Transverse colon (tissue), 4 donors: ENCODE measurements around the gene LNX2. TPM values are rescaled to one million over a fixed set of nuclear protein-coding genes. Genes with fewer than 3 reads are reported as not detected.
A peak's percentile ranks its signal among the peaks of the same experiment; 100 is the strongest.

Experiments
- DNase-seq: peaks from one replicate; pipeline ENCODE4 v3.0.0-alpha.2; 2019
- H3K27ac ChIP-seq, 4 donors: fragments of 200-600 bp; sonication (generic); 2 replicates each; pipeline ENCODE4 v1.5.1; 2016 to 2018; ENCODE audit warnings: inconsistent platforms in 4 of 4
- H3K27me3 ChIP-seq: fragments of 200-600 bp; sonication (generic); 2 replicates; pipeline ENCODE4 v1.5.1; 2017; ENCODE audit warnings: inconsistent platforms
- H3K36me3 ChIP-seq, 4 donors: fragments of 200-600 bp; sonication (generic); 2 replicates each; pipeline ENCODE4 v1.5.1; 2017 to 2019; ENCODE audit warnings: inconsistent platforms in 4 of 4
- H3K4me1 ChIP-seq, 4 donors: fragments of 200-600 bp; sonication (generic); 2 replicates each; pipeline ENCODE4 v1.5.1; 2017 to 2020; ENCODE audit warnings: inconsistent platforms in 4 of 4
- H3K4me3 ChIP-seq, 4 donors: fragments of 200-600 bp; sonication (generic); 1 replicate in 1 of 4; 2 replicates in 3 of 4; pipeline versions ENCODE4 v1.5.1 to v1.6.1; 2017 to 2019; ENCODE audit warnings: inconsistent platforms in 4 of 4
- H3K9me3 ChIP-seq, 2 donors: fragments of 200-600 bp; sonication (generic); 2 replicates each; pipeline ENCODE4 v1.5.1; 2017 to 2019; ENCODE audit warnings: inconsistent platforms in 2 of 2
- EP300 ChIP-seq: sonication (generic); formaldehyde crosslinking; IDR thresholded peaks from one replicate; pipeline ENCODE4 v1.6.1; 2017; ENCODE audit warnings: antibody characterized with exemption, low read depth
- POLR2A ChIP-seq: fragments of 450-650 bp; IDR thresholded peaks from one replicate; pipeline ENCODE4 v1.6.1; 2016; ENCODE audit warnings: antibody characterized with exemption, mild to moderate bottlenecking, moderate library complexity
- POLR2AphosphoS5 ChIP-seq, 3 donors: sonication (generic); formaldehyde crosslinking; IDR thresholded peaks; one replicate each; pipeline ENCODE4 v1.6.1; 2016; ENCODE audit warnings: antibody characterized with exemption in 3 of 3
- WGBS, 2 donors: methylation state at CpG; one replicate each; pipeline ENCODE4 v1.1.5; 2018; ENCODE audit warnings: low coverage in 1 of 2; 5-methylcytosine and 5-hydroxymethylcytosine counted together
- in situ Hi-C, 4 donors: fragments of 200-750 bp; cut with MboI; loops; one replicate each; pipeline versions ENCODE4 v1.15.0 to v1.15.1; 2017; ENCODE audit warnings: low sequenced_read_pairs in 3 of 4, low pct_ligation_motif_present in 1 of 4, low pct_unique_long_range_greater_than_20kb in 1 of 4
- intact Hi-C: fragments of 100-400 bp; cut with DNase I; formaldehyde crosslinking; loops from one replicate; pipeline ENCODE4 v1.15.1; 2023; ENCODE audit warnings: low total_unique reads
- total RNA-seq, 4 donors: library from RNA; depleted of rRNA; stranded (reverse); fragments of >200 nt; gene quantifications; one replicate each; pipeline ENCODE4 v1.1.0, GENCODE V29; 2016
- TF ChIP-seq, protein P1 (sequence below), 5 experiments: fragments of 200-600 bp in 3 of 5; fragments of 450-650 bp in 2 of 5; sonication (generic) in 3 of 5; IDR thresholded peaks; 1 replicate in 2 of 5; 2 replicates in 3 of 5; pipeline ENCODE4 v1.5.1; 2016 to 2017; ENCODE audit warnings: antibody characterized with exemption in 5 of 5, inconsistent platforms in 3 of 5, mild to moderate bottlenecking in 2 of 5, moderate library complexity in 1 of 5

LNX2 gene
- total RNA-seq, 4 donors from 2014 or later = 1.8 to 29.6 (median 18.9) TPM

DNA sequence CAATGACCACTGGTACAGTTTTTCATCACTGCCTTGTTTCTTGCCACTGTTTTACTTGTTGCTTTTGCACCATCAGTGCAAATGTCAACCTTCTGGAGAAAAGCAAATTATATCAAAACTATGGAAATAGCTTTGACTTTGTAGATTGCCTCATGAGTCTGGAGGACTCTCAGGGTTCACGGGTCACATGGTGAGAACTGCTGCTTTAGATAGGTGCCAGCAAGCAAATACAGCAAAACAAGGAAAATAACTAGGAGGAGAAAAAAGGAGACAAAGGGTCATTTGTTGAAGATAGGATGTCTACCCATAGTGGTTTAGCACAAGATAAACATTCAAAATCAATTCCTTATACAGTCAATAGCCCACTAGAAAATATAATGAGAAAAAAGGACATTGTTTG is 34.5 kb upstream of the LNX2 start:
- Histone ChIP-seq H3K27me3 (no peaks in the 10 kb centered on the region), H3K4me1 (peaks cover 0 to 8% (median 3%) of the 10 kb centered on the region in 4 donors), H3K9me3 (peaks cover 4 to 10% of the 10 kb centered on the region in 2 donors), H3K36me3 (peaks cover 0 to 18% (median 7%) of the 10 kb centered on the region in 4 donors), H3K27ac (no peak overlapping the region), H3K4me3 (no peak overlapping the region)
- TF ChIP-seq POLR2A (no peak), POLR2AphosphoS5 (IDR thresholded peaks at IDR 0.05) (no peak)
- TF ChIP-seq, protein P1, sequence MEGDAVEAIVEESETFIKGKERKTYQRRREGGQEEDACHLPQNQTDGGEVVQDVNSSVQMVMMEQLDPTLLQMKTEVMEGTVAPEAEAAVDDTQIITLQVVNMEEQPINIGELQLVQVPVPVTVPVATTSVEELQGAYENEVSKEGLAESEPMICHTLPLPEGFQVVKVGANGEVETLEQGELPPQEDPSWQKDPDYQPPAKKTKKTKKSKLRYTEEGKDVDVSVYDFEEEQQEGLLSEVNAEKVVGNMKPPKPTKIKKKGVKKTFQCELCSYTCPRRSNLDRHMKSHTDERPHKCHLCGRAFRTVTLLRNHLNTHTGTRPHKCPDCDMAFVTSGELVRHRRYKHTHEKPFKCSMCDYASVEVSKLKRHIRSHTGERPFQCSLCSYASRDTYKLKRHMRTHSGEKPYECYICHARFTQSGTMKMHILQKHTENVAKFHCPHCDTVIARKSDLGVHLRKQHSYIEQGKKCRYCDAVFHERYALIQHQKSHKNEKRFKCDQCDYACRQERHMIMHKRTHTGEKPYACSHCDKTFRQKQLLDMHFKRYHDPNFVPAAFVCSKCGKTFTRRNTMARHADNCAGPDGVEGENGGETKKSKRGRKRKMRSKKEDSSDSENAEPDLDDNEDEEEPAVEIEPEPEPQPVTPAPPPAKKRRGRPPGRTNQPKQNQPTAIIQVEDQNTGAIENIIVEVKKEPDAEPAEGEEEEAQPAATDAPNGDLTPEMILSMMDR (IDR thresholded peaks at IDR 0.05) = no peak
- WGBS, 2 donors = 86 to 97% methylated on average over 1 of the region's 1 CpG
- no peak for DNase-seq
- in situ Hi-C loops (no loop called here), intact Hi-C loops (no loop called here)

DNA sequence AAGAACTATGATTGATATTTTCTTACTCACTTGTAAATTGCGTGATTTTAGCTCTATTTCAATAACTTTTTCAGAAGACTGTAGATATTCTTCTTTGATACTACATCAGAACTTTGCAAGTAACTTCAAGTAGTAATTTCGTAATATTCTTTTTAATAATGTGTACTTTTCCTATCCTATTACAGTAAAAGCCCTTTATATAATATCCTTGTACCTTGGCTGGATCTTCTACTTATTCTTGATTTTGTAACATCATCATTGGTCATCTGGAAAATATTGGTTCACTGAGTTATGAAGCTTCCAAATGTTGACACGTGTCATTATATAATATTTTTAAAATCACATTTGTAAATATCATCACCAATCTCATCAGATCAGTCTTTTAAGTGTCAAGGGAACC is 33.7 kb upstream of the LNX2 start:
- H3K9me3 ChIP-seq = peaks cover 5 to 13% of the 10 kb centered on the region in 2 donors
- 95 to 96% methylated on average over 3 of the region's 3 CpGs for WGBS, 2 donors
- intact Hi-C loops = no loop called here
- no peaks in the 10 kb centered on the region for H3K27me3 ChIP-seq
- in situ Hi-C loops = no loop called here
- TF ChIP-seq EP300 (no peak), POLR2AphosphoS5 (IDR thresholded peaks at IDR 0.05) (no peak), POLR2A (no peak)
- TF ChIP-seq, protein P1 (IDR thresholded peaks at IDR 0.05) = no peak
- no peak for DNase-seq
- peaks cover 0 to 8% (median under 1%) of the 10 kb centered on the region in 4 donors for H3K4me1 ChIP-seq
- H3K4me3 ChIP-seq = no peak overlapping the region
- no peak overlapping the region for H3K27ac ChIP-seq
- peaks cover 0 to 26% (median 10%) of the 10 kb centered on the region in 4 donors for H3K36me3 ChIP-seq

DNA sequence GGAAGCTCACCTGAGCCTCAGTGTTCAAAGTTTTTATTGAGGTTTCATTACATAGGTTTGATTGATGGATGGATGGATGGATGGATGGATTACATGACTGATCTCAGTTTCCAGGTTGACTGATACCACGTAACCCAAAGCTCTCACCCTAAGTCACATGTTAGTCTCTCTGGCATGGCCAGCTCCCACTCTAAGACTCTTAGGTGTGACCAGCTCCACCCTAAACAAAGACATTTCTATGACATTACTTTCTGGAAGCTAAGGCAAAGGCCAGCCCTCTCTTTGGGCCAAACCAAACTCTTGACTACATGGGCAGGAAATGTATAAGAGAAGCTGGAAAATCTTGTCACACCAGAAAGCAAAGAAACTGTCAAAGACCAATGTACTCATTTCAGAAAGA is 30.0 kb upstream of the LNX2 start:
- DNase-seq = no peak
- Histone ChIP-seq H3K27me3 (no peaks in the 10 kb centered on the region), H3K4me1 (peaks cover 0 to 2% (median under 1%) of the 10 kb centered on the region in 4 donors), H3K27ac (no peak overlapping the region), H3K9me3 (peaks cover 5 to 13% of the 10 kb centered on the region in 2 donors), H3K36me3 (peaks cover 0 to 36% (median 14%) of the 10 kb centered on the region in 4 donors), H3K4me3 (no peak overlapping the region)
- in situ Hi-C loops = no loop called here
- intact Hi-C loops = no loop called here
- TF ChIP-seq, protein P1 (IDR thresholded peaks at IDR 0.05) = no peak
- TF ChIP-seq EP300 = no peak
- no peak for TF ChIP-seq POLR2AphosphoS5 (IDR thresholded peaks at IDR 0.05)
- no peak for TF ChIP-seq POLR2A
- 94% methylated on average over 1 of the region's 1 CpG; no CpG with 5 or more reads in 1 of the 2 donors for WGBS, 2 donors

DNA sequence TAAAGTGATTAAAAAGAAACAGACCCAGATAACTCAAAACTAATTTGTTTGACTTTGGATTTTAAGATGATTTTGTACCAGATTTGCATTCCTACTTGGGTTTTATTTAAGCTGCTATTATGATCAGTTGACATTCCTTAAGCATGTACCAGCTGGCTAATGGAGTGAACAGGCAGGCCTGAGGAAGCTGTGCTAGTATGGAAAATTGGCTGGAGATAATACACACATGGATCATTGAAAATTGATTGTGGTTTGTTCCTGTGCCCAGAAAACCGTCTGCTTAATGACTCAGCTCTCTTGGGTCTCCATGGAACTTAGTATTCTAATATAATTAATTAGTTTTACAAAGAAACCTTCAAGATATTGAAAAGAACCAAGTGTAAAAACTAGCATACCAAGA is 24.0 kb upstream of the LNX2 start:
- DNase-seq = no peak
- H3K4me3 ChIP-seq = no peak overlapping the region
- H3K27me3 ChIP-seq = no peaks in the 10 kb centered on the region
- peaks cover 9 to 40% (median 21%) of the 10 kb centered on the region in 4 donors for H3K4me1 ChIP-seq
- in situ Hi-C loops (no loop called here), intact Hi-C loops (no loop called here)
- H3K27ac ChIP-seq = peak overlapping the region in 3 of 4 donors; percentile 25 to 42 (median 34)
- no peaks in the 10 kb centered on the region for H3K9me3 ChIP-seq
- WGBS, 2 donors = 47 to 71% methylated on average over 1 of the region's 1 CpG
- peaks cover 0 to 12% (median 5%) of the 10 kb centered on the region in 4 donors for H3K36me3 ChIP-seq
- TF ChIP-seq, protein P1 (IDR thresholded peaks at IDR 0.05) = no peak
- TF ChIP-seq POLR2AphosphoS5 (IDR thresholded peaks at IDR 0.05) (no peak), POLR2A (no peak), EP300 (no peak)
